ENCODE measurements around the gene PDIA2.

DNA sequence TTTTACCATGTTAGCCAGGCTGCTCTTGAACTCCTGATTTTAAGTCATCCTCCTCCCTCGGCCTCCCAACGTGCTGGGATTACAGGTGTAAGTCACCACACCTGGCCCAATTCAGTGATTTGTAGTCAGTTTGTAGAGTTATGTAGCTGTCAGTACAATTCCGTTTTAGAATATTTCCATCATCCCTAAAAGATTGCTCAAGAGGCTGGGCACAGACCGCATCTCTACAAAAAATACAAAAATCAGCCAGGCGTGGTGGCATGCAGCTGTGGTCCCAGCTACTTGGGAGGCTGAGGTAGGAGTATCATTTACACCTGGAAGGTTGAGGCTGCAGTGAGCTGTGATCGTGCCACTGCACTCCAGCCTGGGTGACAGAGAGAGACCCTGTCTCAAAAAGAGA, 27.8 kb upstream of the PDIA2 start:
- no peak for TF ChIP-seq CTCF (conservative IDR thresholded peaks at IDR 0.05; ENCODE audit: low read depth, low read length)
- TF ChIP-seq EZH2 (IDR thresholded peaks at IDR 0.05; ENCODE audit: low read length, unreplicated experiment) = no peak

Data from PC-3 (cell line).